Liver (tissue), 9 donors: ENCODE data around the gene HDAC5. TPM values are rescaled to one million over a fixed set of nuclear protein-coding genes. Genes with fewer than 3 reads are reported as not detected.
"Not testable (repeated sequence)": the region's sequence is repeated elsewhere in the genome, so short reads cannot be mapped to it uniquely, and the experiment has no call there.

Experiments used
- DNase-seq: peaks from one replicate; pipeline ENCODE4 v3.0.0-alpha.2; 2017; ENCODE audit warnings: low spot score
- H3K27ac ChIP-seq, 2 donors: one replicate each; pipeline ENCODE4 v1.7.0; 2013; ENCODE audit warnings: inconsistent platforms in 2 of 2, low read length in 2 of 2, control low read depth in 1 of 2, low read depth in 1 of 2, mild to moderate bottlenecking in 1 of 2
- H3K27me3 ChIP-seq, 4 donors: one replicate each; pipeline versions ENCODE4 v1.6.1 to v1.7.0; 2013; ENCODE audit warnings: low read length in 3 of 4, inconsistent platforms in 1 of 4, mild to moderate bottlenecking in 1 of 4, moderate library complexity in 1 of 4; ENCODE audit not compliant: control insufficient read depth in 4 of 4, insufficient read depth in 4 of 4
- H3K36me3 ChIP-seq, 4 donors: one replicate each; pipeline versions ENCODE4 v1.6.1 to v1.7.0; 2013; ENCODE audit warnings: low read length in 3 of 4, mild to moderate bottlenecking in 3 of 4, low read depth in 1 of 4, moderate library complexity in 1 of 4; ENCODE audit not compliant: control insufficient read depth in 4 of 4, insufficient read depth in 3 of 4
- H3K4me1 ChIP-seq, 4 donors: one replicate each; pipeline versions ENCODE4 v1.6.1 to v1.7.0; 2013; ENCODE audit warnings: low read length in 3 of 4, mild to moderate bottlenecking in 3 of 4, moderate library complexity in 1 of 4; ENCODE audit not compliant: control insufficient read depth in 4 of 4, insufficient read depth in 4 of 4
- H3K4me3 ChIP-seq, 3 donors: one replicate each; pipeline versions ENCODE4 v1.6.1 to v1.7.0; 2013; ENCODE audit warnings: low read length in 3 of 3, control low read depth in 1 of 3, low read depth in 1 of 3, mild to moderate bottlenecking in 1 of 3
- H3K9ac ChIP-seq, 2 donors: one replicate each; pipeline ENCODE4 v1.7.0; 2013; ENCODE audit warnings: low read length in 2 of 2, mild to moderate bottlenecking in 2 of 2, moderate library complexity in 2 of 2, control low read depth in 1 of 2, low read depth in 1 of 2
- H3K9me3 ChIP-seq, 4 donors: one replicate each; pipeline versions ENCODE4 v1.6.1 to v1.7.0; 2013; ENCODE audit warnings: low read length in 3 of 4; ENCODE audit not compliant: control insufficient read depth in 4 of 4
- FOXA2 ChIP-seq: IDR thresholded peaks from 2 replicates; pipeline ENCODE4 v1.6.1; 2016; ENCODE audit warnings: antibody characterized with exemption
- GABPA ChIP-seq, 2 donors: IDR thresholded peaks in 1 of 2; conservative IDR thresholded peaks in 1 of 2; 2 replicates each; pipeline ENCODE4 v1.6.1; 2016; ENCODE audit warnings: antibody characterized with exemption in 2 of 2, mild to moderate bottlenecking in 1 of 2, moderate library complexity in 1 of 2
- HNF4A ChIP-seq, 2 donors: conservative IDR thresholded peaks; 2 replicates each; pipeline ENCODE4 v1.6.1; 2016; ENCODE audit warnings: antibody characterized with exemption in 2 of 2, mild to moderate bottlenecking in 2 of 2
- RAD21 ChIP-seq, 2 donors: IDR thresholded peaks; 2 replicates each; pipeline ENCODE4 v1.6.1; 2016; ENCODE audit warnings: antibody characterized with exemption in 2 of 2, mild to moderate bottlenecking in 2 of 2
- RXRA ChIP-seq, 2 donors: IDR thresholded peaks; 2 replicates each; pipeline ENCODE4 v1.6.1; 2017 to 2018; ENCODE audit warnings: antibody characterized with exemption in 2 of 2, mild to moderate bottlenecking in 1 of 2
- SP1 ChIP-seq: IDR thresholded peaks from 2 replicates; pipeline ENCODE4 v1.6.1; 2018; ENCODE audit warnings: antibody characterized with exemption, mild to moderate bottlenecking
- TAF1 ChIP-seq: conservative IDR thresholded peaks from 2 replicates; pipeline ENCODE4 v1.6.1; 2016; ENCODE audit warnings: antibody characterized with exemption, mild to moderate bottlenecking
- YY1 ChIP-seq: IDR thresholded peaks from 2 replicates; pipeline ENCODE4 v1.6.1; 2016; ENCODE audit warnings: antibody characterized with exemption, mild to moderate bottlenecking
- ZBTB33 ChIP-seq: IDR thresholded peaks from 2 replicates; pipeline ENCODE4 v1.6.1; 2016; ENCODE audit warnings: antibody characterized with exemption
- WGBS: extraction: QIAGEN DNeasy Blood & Tissue Kit; methylation state at CpG from one replicate; pipeline ENCODE4 v1.1.7; 2013; 5-methylcytosine and 5-hydroxymethylcytosine counted together
- polyA plus RNA-seq, 2 donors: library from polyadenylated mRNA; stranded (reverse) in 1 of 2; unstranded in 1 of 2; fragments of 200-250 nt in 1 of 2; fragments of >200 nt in 1 of 2; fragmentation: Nextera tagmentation in 1 of 2; extraction: Ambion mirVana in 1 of 2; gene quantifications; one replicate each; pipeline versions ENCODE4 v1.2.1 to v1.2.3, GENCODE V29; 2013 to 2015
- total RNA-seq, 2 donors: library from RNA; depleted of rRNA; stranded (reverse); fragments of >200 nt; gene quantifications; one replicate each; pipeline ENCODE4 v1.2.3, GENCODE V29; 2014
- TF ChIP-seq, protein P1 (sequence below): fragments of 150-350 bp; IDR thresholded peaks from 2 replicates; pipeline ENCODE4 v1.5.1; 2017; ENCODE audit warnings: improper control_type of control experiment, low read depth, low read length; ENCODE audit not compliant: missing input control
- TF ChIP-seq, protein P2 (sequence below): IDR thresholded peaks from 2 replicates; pipeline ENCODE4 v1.6.1; 2016; ENCODE audit warnings: antibody characterized with exemption
- donor health status: healthy.
- donor health status: healthy.
- donor health status: healthy.
- donor health status: healthy.
- donor health status: healthy.

The HDAC5 gene
- total and polyA plus RNA-seq, 4 donors = 5.8 to 20.3 (median 14.4) TPM

GRCh38 chr17:44053125-44053872 lies 70.1 kb downstream of the HDAC5 start:
- TF ChIP-seq, protein P1, sequence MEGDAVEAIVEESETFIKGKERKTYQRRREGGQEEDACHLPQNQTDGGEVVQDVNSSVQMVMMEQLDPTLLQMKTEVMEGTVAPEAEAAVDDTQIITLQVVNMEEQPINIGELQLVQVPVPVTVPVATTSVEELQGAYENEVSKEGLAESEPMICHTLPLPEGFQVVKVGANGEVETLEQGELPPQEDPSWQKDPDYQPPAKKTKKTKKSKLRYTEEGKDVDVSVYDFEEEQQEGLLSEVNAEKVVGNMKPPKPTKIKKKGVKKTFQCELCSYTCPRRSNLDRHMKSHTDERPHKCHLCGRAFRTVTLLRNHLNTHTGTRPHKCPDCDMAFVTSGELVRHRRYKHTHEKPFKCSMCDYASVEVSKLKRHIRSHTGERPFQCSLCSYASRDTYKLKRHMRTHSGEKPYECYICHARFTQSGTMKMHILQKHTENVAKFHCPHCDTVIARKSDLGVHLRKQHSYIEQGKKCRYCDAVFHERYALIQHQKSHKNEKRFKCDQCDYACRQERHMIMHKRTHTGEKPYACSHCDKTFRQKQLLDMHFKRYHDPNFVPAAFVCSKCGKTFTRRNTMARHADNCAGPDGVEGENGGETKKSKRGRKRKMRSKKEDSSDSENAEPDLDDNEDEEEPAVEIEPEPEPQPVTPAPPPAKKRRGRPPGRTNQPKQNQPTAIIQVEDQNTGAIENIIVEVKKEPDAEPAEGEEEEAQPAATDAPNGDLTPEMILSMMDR = no peak
- TF ChIP-seq HNF4A (conservative IDR thresholded peaks at IDR 0.05) = peak; percentile 15 to 40
- peak in 1 of 2 donors; percentile 21 for TF ChIP-seq RXRA (IDR thresholded peaks at IDR 0.05)
- TF ChIP-seq RAD21 (IDR thresholded peaks at IDR 0.05) = peak in 1 of 2 donors; percentile 31
- Histone ChIP-seq H3K36me3 (peaks cover 5 to 32% (median 19%) of the 10 kb centered on the region in 4 donors), H3K27me3 (no peaks in the 10 kb centered on the region), H3K9me3 (no peaks in the 10 kb centered on the region), H3K4me1 (peaks cover 4 to 14% (median 13%) of the 10 kb centered on the region in 4 donors), H3K9ac (no peak overlapping the region), H3K27ac (no peak overlapping the region), H3K4me3 (no peak overlapping the region)
- WGBS = 51% methylated on average over 3 of the region's 3 CpGs
- DNase-seq = no peak

- H3K9me3 ChIP-seq = no peaks in the 10 kb centered on the region
- no peak overlapping the region for H3K27ac ChIP-seq
- no peak for DNase-seq
- H3K36me3 ChIP-seq = peaks cover 6 to 27% (median 18%) of the 10 kb centered on the region in 4 donors
- H3K27me3 ChIP-seq = no peaks in the 10 kb centered on the region
- no peak overlapping the region for H3K9ac ChIP-seq
- 97% methylated on average over 9 of the region's 9 CpGs for WGBS
- TF ChIP-seq TAF1 (no peak), ZBTB33 (no peak), GABPA (IDR thresholded peaks at IDR 0.05 in 1 of 2, conservative IDR thresholded peaks at IDR 0.05 in 1 of 2) (no peak), SP1 (no peak), FOXA2 (no peak), YY1 (no peak)
- TF ChIP-seq, protein P2, sequence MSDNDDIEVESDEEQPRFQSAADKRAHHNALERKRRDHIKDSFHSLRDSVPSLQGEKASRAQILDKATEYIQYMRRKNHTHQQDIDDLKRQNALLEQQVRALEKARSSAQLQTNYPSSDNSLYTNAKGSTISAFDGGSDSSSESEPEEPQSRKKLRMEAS = no peak
- H3K4me1 ChIP-seq = peaks cover 4 to 14% (median 13%) of the 10 kb centered on the region in 4 donors
- H3K4me3 ChIP-seq = no peak overlapping the region
These were observed 74.0 kb downstream of the HDAC5 start for GRCh38 chr17:44049294-44050060.

DNA sequence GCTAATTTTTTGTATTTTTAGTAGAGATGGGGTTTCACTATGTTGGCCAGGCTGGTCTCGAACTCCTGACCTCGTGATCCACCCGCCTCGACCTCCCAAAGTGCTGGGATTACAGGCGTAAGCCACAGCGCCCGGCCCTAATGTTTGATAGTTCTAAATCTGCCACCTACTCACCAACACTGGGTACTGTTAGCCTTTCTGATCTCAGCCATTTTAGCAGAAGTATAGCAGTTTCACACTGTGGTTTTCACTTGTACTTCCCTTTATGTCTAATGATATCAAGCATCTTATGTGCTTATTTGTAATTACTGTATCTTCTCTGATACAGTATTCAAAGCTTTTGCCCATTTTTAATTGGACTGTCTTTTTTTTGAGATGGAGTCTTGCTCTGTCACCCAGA lies 76.5 kb downstream of the HDAC5 start:
- WGBS = over 99% methylated on average over 7 of the region's 7 CpGs
- not testable (repeated sequence) for H3K9me3 ChIP-seq, H3K4me1 ChIP-seq, H3K4me3 ChIP-seq, H3K9ac ChIP-seq, DNase-seq, H3K27ac ChIP-seq, H3K27me3 ChIP-seq
- peaks cover 4 to 20% (median 13%) of the 10 kb centered on the region in 4 donors for H3K36me3 ChIP-seq
